HEK293T (cell line): ENCODE results near the gene CYP1A1.

Experiments used
- CTCF ChIA-PET: fragments of 350-600 bp; formaldehyde crosslinking; extraction: SDS; loops from one replicate; lab custom pipeline; 2021; ENCODE audit warnings: antibody characterized with exemption, inconsistent platforms; lab: Yijun Ruan, JAX
- POLR2A ChIA-PET: fragments of 350-600 bp; formaldehyde crosslinking; extraction: SDS; loops from one replicate; lab custom pipeline; 2020; ENCODE audit warnings: antibody characterized with exemption, inconsistent platforms; lab: Yijun Ruan, JAX
- DNase-seq: peaks from one replicate; pipeline ENCODE4 v3.0.0; 2012; ENCODE audit warnings: mixed read lengths; ENCODE audit errors: extremely low spot score
- ARNT ChIP-seq: fragments of 450-650 bp; IDR thresholded peaks from 2 replicates; pipeline ENCODE4 v1.6.1; 2017; ENCODE audit warnings: mild to moderate bottlenecking
- BHLHE40 ChIP-seq: fragments of 450-650 bp; IDR thresholded peaks from 2 replicates; pipeline ENCODE4 v1.6.1; 2016; ENCODE audit warnings: mild to moderate bottlenecking, moderate library complexity, borderline replicate concordance
- CTBP1 ChIP-seq: fragments of 450-650 bp; IDR thresholded peaks from 2 replicates; pipeline ENCODE4 v1.6.1; 2016; ENCODE audit warnings: borderline replicate concordance
- ELF4 ChIP-seq: fragments of 450-650 bp; IDR thresholded peaks from 2 replicates; pipeline ENCODE4 v1.6.1; 2017; ENCODE audit warnings: antibody characterized with exemption
- FOXA1 ChIP-seq: fragments of 450-650 bp; IDR thresholded peaks from 2 replicates; pipeline ENCODE4 v1.6.1; 2016; ENCODE audit warnings: mild to moderate bottlenecking
- FOXK2 ChIP-seq: fragments of 450-650 bp; IDR thresholded peaks from 2 replicates; pipeline ENCODE4 v1.6.1; 2016; ENCODE audit warnings: mild to moderate bottlenecking
- FOXM1 ChIP-seq: fragments of 450-650 bp; IDR thresholded peaks from 2 replicates; pipeline ENCODE4 v1.6.1; 2017; ENCODE audit warnings: mild to moderate bottlenecking, borderline replicate concordance
- HDGF ChIP-seq: fragments of 450-650 bp; IDR thresholded peaks from 2 replicates; pipeline ENCODE4 v1.6.1; 2017; ENCODE audit warnings: antibody characterized with exemption, borderline replicate concordance
- L3MBTL2 ChIP-seq: fragments of 450-650 bp; conservative IDR thresholded peaks from 2 replicates; pipeline ENCODE4 v1.6.1; 2016; ENCODE audit warnings: mild to moderate bottlenecking
- LEF1 ChIP-seq: fragments of 450-650 bp; IDR thresholded peaks from 2 replicates; pipeline ENCODE4 v1.6.1; 2017; ENCODE audit warnings: mild to moderate bottlenecking, borderline replicate concordance
- NFRKB ChIP-seq: fragments of 450-650 bp; IDR thresholded peaks from 2 replicates; pipeline ENCODE4 v1.6.1; 2016; ENCODE audit warnings: mild to moderate bottlenecking, moderate library complexity
- SP1 ChIP-seq: fragments of 450-650 bp; IDR thresholded peaks from 2 replicates; pipeline ENCODE4 v1.6.1; 2017
- SUZ12 ChIP-seq: fragments of 450-650 bp; IDR thresholded peaks from 2 replicates; pipeline ENCODE4 v1.6.1; 2016; ENCODE audit warnings: mild to moderate bottlenecking
- TARDBP ChIP-seq: fragments of 450-650 bp; IDR thresholded peaks from 2 replicates; pipeline ENCODE4 v1.6.1; 2016
- ZNF384 ChIP-seq: fragments of 450-650 bp; IDR thresholded peaks from 2 replicates; pipeline ENCODE4 v1.6.1; 2016
- TF ChIP-seq, protein P1 (sequence below): fragments of 450-650 bp; IDR thresholded peaks from 2 replicates; pipeline ENCODE4 v1.6.1; 2016

CYP1A1 gene

DNA sequence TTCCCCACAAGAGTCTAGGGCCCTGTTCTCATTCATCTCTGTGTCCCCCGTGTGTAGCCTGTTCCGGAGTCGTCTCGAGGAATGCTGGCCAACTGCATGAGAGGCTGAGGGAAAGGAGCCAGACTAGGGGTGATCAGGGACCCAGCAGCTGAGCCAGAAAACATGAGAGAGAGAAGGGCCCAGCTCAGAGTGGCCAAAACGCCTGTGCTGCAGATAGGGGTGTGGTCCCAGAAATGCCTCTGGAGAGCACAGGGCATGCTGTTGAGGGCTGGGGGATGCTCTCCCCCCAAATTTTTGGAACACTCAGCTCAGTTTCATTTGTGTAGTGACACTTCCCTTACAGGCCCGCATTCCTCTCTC, 37.4 kb upstream of the CYP1A1 start:
- DNase-seq: no peak
- TF ChIP-seq TARDBP (no peak), FOXA1 (no peak), CTBP1 (no peak), ARNT (no peak), ZNF384 (no peak), SUZ12 (no peak), BHLHE40 (no peak), FOXK2 (no peak), FOXM1 (no peak), ELF4 (no peak), SP1 (no peak), HDGF (no peak), L3MBTL2 (no peak), NFRKB (no peak)
- TF ChIP-seq, protein P1, sequence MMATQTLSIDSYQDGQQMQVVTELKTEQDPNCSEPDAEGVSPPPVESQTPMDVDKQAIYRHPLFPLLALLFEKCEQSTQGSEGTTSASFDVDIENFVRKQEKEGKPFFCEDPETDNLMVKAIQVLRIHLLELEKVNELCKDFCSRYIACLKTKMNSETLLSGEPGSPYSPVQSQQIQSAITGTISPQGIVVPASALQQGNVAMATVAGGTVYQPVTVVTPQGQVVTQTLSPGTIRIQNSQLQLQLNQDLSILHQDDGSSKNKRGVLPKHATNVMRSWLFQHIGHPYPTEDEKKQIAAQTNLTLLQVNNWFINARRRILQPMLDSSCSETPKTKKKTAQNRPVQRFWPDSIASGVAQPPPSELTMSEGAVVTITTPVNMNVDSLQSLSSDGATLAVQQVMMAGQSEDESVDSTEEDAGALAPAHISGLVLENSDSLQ: no peak
- ChIA-PET CTCF (interaction anchor here (0.7 to 1.4 kb wide), 5 partner anchors 8 to 188 kb away, joined by 3 to 7 read pairs (median 4); no protein-coding TSS in a partner anchor), POLR2A (interaction anchor here (0.8 kb wide), 1 partner anchor 190 kb away, joined by 3 read pairs; no protein-coding TSS in a partner anchor)

DNA sequence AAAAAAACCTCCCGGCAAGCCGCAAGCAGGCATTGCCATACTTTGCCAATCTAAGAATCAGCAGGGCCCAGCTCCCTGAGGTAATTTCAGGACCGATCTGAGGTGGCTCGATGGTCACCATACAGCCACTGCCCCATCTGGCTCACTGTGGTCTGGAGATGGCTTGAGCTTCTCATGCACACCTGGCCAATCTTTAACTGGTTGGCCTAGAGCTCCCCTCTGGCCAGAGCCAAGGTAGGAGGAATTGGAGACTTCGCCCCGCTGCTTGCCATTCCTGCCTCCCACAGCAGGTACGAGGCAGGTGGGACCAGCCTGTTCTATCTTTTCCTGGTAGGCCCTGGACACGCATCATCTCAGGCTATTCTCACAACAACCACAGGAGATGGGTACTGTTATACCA, 33.4 kb upstream of the CYP1A1 start:
- no peak for DNase-seq
- CTCF ChIA-PET: interaction anchor here (2.6 to 4.7 kb wide), 2 partner anchors 11 to 126 kb away, joined by 11 to 42 read pairs; no protein-coding TSS in a partner anchor
- TF ChIP-seq TARDBP (no peak), ELF4 (no peak), HDGF (no peak), LEF1 (no peak), BHLHE40 (no peak), SP1 (no peak), ARNT (no peak), ZNF384 (no peak)
- POLR2A ChIA-PET: interaction anchor here (0.7 to 3.0 kb wide), 4 partner anchors 10 to 63 kb away, joined by 3 to 37 read pairs (median 12); partner anchors contain the start of genes CYP1A1 and EDC3

DNA sequence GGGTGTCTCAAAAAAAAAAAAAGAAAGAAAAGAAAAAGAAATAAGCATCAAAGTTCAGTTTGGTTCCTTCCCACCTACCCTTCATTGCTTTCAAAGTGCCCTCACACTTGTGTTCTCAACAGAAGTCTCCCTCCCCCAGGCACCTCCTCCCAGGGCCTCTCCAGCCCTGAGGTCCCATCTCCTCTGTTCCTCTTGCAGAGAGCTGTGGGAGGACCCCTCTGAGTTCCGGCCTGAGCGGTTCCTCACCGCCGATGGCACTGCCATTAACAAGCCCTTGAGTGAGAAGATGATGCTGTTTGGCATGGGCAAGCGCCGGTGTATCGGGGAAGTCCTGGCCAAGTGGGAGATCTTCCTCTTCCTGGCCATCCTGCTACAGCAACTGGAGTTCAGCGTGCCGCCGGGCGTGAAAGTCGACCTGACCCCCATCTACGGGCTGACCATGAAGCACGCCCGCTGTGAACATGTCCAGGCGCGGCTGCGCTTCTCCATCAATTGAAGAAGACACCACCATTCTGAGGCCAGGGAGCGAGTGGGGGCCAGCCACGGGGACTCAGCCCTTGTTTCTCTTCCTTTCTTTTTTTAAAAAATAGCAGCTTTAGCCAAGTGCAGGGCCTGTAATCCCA, 29.4 kb upstream of the CYP1A1 start:
- DNase-seq: no peak
- ChIA-PET CTCF (interaction anchor here (0.6 to 1.2 kb wide), 3 partner anchors 14 to 79 kb away, joined by 3 to 4 read pairs (median 4); partner anchors contain the start of gene CYP1A1), POLR2A (no interaction called here)
- TF ChIP-seq ELF4 (no peak), SUZ12 (no peak), BHLHE40 (no peak), L3MBTL2 (no peak), FOXA1 (no peak)

DNA sequence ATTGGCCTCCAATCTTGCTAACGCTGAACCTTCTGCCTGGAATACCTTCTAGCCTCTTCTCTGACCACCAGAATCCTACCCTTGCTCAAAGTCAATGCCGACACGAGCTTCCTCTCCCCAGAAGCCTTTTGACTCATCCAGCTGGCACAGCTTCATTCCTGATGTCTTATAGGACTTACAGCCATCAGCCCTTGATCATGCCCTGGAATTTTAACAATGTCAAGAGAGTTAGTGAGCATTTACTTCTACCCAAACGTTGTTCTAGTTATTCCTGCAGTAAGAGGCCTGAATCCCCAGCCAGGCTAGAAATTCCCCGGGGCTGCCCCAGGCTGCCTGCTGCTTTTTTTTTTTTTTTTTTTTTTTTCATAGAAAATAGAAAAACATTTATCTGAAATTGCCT, 27.2 kb upstream of the CYP1A1 start:
- POLR2A ChIA-PET: interaction anchor here (1.0 to 4.9 kb wide), 3 partner anchors 7 to 56 kb away, joined by 3 to 31 read pairs (median 3); partner anchors contain the start of gene EDC3
- CTCF ChIA-PET: interaction anchor here (1.1 kb wide), 1 partner anchor 9 kb away, joined by 3 read pairs; no protein-coding TSS in a partner anchor
- no peak for DNase-seq
- TF ChIP-seq BHLHE40 (no peak), L3MBTL2 (no peak), FOXM1 (no peak), HDGF (no peak), SP1 (no peak), ARNT (no peak), TARDBP (no peak), FOXK2 (no peak), SUZ12 (no peak), FOXA1 (no peak), ELF4 (no peak), LEF1 (no peak), ZNF384 (no peak), NFRKB (no peak), CTBP1 (no peak)
- TF ChIP-seq, protein P1: no peak

DNA sequence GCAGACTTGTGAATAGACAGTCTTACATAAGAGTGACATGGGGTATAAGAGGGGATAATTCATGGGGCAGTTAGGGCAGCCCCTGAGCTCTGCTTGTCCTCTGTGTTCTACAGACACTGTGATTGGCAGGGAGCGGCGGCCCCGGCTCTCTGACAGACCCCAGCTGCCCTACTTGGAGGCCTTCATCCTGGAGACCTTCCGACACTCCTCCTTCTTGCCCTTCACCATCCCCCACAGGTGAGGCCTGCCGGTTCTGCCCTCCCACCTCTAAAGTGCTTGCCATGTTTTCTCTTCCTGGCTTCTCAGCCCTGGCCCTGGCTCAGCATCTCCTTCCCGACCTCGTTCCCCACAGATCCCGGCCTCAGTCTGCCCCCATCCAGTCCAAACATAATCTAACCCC, 26.7 kb upstream of the CYP1A1 start:
- DNase-seq: no peak
- TF ChIP-seq CTBP1 (no peak), SUZ12 (no peak), FOXM1 (no peak), ZNF384 (no peak), L3MBTL2 (no peak), FOXA1 (no peak), TARDBP (no peak), NFRKB (no peak)
- TF ChIP-seq, protein P1: no peak
- POLR2A ChIA-PET: interaction anchor here (1.0 to 4.9 kb wide), 3 partner anchors 8 to 56 kb away, joined by 3 to 31 read pairs (median 3); partner anchors contain the start of gene EDC3
- CTCF ChIA-PET: interaction anchor here (1.1 kb wide), 1 partner anchor 9 kb away, joined by 3 read pairs; no protein-coding TSS in a partner anchor

DNA sequence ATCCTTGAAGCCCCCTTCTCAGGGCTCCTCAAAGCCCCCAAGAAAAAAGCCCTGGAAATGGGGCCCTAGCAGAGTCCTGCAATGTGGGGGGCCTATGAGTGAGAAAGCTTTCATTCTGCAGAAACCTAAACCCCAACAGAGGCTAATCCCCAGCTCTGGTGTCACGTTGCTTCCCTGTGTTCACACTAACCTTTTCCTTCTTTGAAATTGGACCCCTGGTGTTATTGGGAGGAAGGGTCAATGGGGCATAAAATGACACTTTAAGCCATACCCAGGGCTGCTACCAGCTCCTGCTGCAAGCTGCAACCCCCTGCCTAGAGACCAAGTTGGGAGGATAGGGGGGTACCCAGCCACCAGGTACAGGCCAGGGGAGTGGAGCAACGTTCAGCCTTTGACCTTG, 25.4 kb upstream of the CYP1A1 start:
- ChIA-PET CTCF (no interaction called here), POLR2A (interaction anchor here (1.0 to 4.9 kb wide), 2 partner anchors 9 to 25 kb away, joined by 3 to 31 read pairs; partner anchors contain the start of gene CYP1A1)
- TF ChIP-seq ARNT (no peak), ZNF384 (no peak), CTBP1 (no peak), FOXA1 (no peak), L3MBTL2 (no peak), LEF1 (no peak), NFRKB (no peak), ELF4 (no peak), TARDBP (no peak)
- TF ChIP-seq, protein P1: no peak
- DNase-seq: no peak
